Fibroblast of skin of right biceps (primary cell): Measurements from ENCODE around the gene PKD1L1.
"Not testable (repeated sequence)": the region's sequence is repeated elsewhere in the genome, so short reads cannot be mapped to it uniquely, and the experiment has no call there.

Source experiments
- DNase-seq: peaks from one replicate; pipeline ENCODE4 v3.0.0-alpha.2; 2013

PKD1L1 gene

DNA sequence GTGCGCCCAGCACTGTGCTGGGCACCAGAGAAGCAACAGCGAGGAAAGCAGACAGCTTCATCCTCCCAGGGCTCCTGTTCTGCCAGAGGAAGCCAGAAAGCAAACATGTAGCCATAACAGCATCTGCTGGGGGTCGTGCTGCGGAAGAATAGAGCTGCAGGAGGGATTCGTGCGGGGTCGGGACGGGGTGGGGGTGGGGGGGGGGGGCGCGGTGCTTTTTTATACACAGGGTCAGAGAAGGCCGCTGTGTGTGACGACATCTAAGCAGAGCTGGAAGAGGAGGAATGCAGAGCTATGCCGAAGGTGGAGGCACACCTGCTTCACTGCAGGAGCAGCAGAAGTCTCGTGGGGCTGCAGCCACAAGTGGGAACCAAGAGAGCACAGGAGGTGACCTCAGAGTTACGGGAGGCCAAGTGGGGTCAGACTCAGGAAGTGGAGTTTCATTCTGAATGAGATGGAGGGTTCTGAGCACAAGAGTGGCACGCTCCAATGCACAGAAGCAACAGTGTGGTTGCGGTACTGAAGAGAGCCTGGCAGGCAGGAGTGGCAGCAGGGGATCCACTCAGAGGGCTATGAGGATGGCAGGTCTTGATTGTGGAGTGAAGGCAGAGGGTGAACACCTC is 11.1 kb downstream of the PKD1L1 start:
- no peak for DNase-seq

DNA sequence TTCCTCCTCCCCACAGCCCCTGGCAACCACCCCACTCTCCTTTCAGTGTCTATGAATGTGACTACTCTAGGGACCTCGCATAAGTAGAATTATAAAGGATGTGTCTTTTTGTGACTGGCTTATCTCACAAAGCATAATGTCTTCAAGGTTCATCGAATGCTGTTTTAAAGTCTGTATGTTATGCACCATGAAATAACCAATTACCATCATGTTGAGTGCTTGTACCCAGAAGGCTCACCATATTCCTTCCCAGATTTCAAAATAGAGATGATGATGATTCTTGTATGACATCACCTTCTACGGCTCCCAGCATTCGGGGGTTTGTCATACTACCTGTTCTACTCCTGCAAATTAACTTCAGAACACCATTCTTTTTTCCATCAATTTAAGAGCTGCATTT is 11.9 kb downstream of the PKD1L1 start:
- DNase-seq: no peak

DNA sequence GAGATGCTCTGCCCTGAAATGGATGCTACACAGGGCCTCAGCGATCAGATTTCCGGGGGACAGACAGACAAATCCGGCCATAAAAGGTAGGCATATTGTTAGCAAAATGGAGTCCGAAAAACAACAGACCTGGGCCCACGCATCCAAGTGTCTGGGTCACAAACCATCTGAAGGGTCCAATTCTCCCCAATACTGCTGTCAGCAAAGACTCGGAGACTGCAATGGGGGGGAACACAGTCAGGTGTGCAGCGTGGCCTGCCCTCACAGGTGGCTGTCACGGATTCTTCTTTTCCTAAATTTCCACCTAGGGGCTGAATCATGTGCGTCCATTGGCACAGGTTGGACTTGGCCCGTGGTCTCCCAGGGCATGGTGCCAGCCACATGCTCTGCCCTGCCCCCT is 12.9 kb downstream of the PKD1L1 start:
- DNase-seq: no peak

DNA sequence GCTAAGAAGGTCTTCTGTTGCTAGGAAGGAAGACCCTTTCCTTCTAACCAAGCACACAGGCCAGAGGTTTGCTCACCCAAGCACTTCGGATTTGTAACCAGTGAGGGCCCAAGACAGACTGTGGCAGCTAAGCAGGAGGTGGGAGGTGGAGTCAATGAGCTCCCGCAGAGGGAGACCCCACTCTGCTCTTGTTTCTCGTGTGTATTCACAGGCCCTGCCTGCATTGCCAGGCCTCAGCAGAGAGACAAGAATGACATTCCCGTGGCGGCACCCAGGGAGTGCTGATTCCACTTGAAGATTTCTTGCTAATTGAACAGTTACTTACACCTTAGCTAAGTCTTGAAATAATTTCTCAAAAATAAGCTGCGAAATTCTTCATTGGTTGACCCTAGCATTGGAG is 13.4 kb downstream of the PKD1L1 start:
- DNase-seq: no peak

DNA sequence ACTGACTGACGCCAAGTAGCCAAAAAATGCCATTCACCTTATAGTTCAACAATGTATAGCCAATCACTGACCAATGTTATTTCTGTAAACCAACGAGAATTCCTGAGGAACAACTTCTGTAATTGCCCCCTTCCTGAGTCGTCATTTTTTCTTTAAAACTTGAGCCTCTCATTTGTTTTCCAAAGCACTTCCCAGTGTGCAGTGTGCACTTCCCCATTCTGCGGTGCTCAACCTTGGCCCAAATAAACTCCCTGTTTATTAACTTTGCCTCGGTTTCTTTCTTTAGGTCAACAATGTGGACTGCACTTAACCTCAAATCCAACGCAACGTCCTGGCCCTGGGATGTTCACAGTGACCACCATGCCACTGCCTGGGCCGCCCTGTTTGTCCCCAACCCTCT is 15.1 kb downstream of the PKD1L1 start:
- DNase-seq: no peak

DNA sequence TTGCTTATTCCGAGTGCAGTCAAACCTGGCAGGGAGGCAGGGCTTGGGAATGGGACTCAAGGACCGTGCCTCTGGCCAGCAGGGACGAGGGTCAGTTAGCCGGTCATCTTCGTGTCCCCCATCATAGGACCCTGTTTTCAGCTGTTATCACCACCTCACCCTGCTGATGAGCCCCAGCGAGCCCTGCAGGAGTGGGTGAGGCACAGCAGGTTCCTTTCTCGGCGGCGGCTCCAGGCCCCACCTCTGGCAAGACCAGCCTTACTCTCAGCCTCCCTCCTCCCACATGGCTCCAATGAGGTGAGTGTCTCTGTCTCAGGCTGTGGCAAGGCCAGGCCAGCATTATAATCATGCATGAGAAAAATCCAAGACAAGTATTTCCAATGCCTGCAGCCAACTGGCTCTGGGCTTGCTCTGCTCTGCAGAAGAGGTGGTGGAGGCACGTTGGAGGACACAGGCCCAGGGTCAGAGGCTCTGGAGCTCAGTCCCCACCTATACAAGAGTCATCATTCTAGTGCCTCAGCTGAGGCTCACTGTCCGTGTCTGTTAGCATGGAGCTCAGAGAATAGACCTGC is 15.7 kb downstream of the PKD1L1 start:
- no peak for DNase-seq

DNA sequence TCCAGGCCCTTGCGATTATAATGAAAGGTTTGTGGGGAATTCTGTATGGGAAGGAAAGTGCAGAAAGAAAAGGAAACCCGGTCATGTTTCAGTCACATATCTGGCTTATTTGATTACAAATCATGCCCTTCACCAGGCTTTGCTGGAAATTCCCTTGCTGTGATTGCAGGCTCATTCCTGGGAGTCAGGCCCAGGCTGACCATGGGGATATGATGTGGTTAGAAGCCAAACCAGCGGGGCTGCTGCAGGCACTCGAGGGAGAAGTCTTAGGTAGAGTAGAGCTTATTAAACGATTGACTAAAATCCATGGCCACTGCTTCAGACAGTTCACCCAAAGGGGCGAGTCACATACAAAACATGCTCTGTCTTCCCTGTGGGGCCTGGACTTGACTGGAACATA is 16.2 kb downstream of the PKD1L1 start:
- peak; percentile 62 for DNase-seq

DNA sequence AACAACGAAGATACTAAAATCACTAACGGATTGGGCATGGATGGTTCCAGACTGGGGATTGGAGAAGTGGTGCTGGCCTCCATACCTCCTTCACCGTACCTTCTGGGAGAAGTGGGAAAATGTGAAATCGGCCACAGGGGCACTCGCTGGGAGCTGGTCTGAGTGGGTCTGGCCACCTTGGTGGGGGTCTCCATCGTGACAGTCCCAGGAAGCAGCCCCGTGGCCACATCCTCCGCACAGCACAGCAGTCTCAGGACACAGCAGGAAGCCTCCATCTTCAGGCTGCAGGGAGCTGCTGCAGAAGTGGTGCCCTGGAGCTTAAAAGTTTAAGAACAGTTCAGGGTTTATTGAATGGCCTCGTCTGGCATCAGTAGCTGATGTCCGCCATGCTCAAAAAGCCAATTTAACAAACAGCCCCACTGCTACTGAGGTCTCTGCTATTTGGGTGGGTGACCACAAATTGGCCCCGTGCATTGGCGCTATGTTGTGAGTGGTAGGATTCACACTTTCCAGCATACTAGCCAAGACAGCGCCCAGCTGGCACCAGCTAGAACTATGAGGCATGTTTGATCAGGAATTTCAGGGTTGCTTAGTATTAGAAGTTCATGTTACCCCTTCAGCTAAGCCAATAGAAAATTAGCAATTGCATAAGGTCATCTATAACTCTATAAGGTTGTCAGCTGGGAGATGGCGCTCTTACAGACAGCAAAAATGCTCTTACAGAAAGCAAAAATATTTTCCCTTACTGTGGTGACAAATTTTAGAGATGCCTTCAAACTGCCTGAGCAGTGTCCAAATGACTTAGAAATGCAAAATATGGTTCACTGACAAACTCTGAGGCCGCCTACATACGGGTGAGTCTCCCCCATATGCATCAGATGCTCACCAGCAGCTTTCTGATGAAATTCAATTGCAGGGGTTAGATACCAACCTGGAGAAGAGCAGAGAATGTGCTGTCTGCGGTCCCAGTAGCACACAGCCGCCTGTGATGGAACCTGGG is 17.0 kb downstream of the PKD1L1 start:
- DNase-seq: peak; percentile 54

DNA sequence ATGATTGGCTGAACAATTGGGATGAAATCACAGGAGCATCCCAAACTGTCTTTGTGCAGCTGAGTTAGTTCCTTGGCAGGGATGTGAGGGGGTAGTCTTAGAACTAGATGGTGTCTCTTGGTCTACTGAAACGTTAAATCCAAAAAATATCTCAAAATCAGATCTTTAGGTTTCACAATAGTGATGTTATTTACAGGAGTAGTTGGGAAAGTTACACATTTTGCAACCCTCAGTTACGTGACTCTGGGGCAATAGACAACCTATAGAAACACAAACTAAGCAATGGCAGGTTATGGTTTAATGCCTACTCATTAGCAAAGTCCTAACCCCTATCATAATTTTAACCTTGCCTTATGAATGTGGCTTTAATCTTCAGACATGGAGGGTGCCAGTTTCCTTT is 24.0 kb downstream of the PKD1L1 start:
- DNase-seq: no peak

DNA sequence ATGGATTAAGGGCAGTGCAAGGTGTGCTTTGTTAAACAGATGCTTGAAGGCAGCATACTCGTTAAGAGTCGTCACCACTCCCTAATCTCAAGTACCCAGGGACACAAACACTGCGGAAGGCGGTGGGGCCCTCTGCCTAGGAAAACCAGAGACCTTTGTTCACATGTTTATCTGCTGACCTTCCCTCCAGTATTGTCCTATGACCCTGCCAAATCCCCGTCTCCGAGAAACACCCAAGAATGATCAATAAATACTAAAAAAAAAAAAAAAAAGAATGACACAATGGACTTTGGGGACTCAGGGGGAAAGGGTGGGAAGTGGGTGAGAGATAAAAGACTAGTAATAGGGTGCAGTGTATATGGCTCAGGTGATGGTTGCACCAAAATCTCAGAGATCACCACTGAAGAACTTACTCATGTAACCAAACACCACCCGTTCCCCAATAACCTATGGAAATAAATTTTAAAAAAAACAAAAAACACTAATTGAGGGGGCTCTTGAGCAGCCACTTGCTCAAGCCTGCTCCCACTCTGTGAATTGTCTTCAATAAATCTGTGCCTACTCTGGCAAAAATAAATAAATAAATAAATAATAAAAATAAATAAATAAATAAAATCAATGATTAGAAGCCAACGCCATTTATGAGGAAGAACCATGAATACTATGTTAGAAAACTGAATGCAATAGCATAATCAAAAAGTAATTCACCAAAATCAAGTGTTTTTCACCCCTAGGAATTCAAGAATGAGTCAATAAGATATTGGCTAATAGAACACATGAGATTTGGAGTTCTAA is 25.0 kb downstream of the PKD1L1 start:
- DNase-seq: not testable (repeated sequence)

DNA sequence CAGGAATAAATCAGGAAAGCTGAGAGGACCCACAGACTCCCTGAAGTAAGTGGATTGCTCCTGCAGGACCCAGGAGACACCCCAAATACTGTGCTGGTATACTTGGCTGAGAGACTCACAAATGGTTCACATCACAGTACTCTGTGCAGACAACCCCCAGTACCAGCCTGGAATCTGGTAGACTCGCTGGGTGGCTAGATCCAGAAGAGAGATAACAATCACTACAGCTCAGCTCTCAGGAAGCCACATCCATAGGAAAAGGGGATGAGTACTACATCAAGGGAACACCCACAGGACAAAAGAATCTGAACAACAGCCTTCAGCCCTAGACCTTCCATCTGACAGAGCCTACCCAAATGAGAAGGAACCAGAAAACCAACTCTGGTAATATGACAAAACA is 31.8 kb downstream of the PKD1L1 start:
- DNase-seq: peak; percentile 83

DNA sequence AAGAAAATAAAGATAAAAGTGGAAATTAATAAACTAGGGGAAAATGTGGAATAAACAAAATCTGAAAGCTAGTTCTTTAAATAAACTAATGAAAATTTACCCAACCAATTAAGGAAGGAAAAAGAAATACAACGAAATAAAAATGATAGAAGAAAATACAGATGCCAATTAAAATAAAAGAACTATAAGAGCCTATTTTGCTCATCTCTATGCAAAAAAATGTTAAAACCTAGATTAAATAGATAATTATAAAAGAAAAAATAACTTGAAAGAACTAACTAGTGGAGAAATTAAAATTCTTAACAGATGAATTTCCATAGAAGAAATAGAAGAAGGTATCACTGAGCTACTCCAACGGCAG is 32.7 kb downstream of the PKD1L1 start:
- no peak for DNase-seq

DNA sequence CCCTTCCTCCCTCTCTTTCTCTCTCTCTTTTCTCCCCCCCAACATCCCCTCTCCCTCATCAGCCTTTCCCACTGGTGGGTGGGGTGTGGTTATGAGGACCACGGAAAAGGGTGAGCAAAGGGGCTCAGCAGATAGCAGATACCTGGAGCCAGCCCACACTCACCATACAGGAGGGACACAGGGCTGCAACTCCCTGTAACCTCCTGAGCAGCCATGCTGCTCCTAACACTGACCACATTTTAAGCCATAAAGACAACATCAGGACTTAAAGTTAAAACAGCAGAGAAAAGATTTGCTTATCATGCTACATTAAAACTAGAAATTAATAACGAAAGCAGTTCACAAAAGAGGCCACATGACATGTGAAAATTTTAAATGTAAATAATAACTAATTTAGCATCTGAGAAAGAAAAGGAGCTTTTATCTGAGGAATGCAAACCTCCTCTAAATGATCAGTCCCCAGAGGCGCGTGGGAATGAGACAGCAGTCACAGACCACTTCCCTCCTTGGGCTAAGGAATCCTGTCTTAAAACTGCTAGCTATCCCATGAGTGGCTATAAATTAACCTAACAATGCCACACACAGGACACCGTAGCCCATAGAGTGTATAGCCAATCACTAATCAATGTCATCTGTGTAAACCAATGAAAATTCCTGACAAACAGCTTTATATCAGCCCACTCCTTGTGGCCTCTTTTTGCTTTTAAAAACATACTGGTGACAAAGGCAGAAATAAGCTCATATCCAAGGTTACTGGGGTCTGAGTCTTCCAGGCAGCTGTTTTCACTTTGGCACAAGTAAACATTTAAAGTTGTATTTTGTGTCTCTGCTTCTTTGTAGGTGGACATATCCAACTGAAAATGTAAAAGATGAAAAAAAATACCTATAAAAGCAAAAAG is 33.3 kb downstream of the PKD1L1 start:
- DNase-seq: peak; percentile 86

DNA sequence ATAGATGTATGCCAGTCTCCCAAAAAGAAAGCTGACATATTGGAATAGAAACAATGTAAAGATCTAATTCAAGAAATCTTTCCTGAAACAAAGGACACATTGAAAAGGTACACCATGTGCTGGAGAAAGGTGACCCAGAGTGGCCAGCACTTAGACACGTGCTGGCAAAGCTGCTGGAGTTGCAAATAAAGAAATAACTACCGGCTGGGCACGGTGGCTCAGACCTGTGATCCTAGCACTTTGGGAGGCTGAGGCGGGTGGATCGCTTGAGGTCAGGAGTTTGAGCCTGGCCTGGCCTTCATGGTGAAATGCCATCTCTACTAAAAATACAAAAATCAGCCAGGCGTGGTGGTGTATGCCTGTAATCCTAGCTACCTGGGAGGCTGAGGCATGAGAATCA is 35.9 kb downstream of the PKD1L1 start:
- no peak for DNase-seq

DNA sequence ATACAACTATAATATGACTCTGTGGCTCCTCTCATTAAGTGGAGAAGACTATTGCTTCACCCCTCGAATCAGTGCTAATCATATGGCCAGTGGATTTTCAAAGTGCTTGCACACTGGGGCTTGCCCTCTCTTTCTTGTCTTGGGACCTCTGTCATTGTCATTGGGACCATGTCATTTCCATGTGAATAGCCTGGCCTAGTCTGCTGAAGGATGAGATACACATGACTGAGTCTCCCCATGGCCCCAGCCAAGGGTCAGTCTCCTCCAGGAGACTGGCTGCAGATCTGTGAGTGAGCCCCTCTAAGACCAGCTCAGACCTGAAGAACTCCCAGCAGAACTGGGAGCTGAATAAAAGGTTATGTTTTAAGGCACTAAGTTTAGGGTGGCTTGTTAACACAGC is 39.5 kb downstream of the PKD1L1 start:
- DNase-seq: no peak

DNA sequence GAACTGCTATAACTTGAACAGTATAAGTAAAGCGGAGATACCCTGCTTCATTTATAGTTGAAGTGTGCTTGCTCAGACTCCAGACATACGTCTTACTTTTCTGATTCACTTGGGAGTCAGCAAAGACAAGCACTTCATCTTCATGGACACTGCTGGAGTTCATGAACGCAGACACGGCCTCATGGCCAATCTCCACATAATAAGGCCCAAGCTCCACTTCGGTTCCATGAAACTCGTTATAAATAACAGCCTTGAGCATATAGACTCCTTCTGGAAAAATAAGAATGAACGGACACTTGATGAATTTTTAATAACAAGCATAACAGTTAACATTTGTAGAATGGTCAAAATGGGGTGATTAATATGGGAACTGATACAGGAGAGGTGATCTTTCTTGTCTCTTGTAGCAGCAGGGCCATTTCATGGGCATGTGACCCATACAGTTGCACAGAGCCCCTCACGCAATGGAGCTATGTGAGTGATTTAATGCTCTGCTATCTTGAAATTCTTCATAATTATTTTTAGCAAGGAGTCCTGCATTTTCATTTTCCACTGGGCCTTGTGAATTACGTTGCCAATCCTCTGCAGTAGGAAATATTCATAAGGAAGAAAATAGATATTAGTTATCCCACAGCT is 40.2 kb downstream of the PKD1L1 start:
- no peak for DNase-seq

DNA sequence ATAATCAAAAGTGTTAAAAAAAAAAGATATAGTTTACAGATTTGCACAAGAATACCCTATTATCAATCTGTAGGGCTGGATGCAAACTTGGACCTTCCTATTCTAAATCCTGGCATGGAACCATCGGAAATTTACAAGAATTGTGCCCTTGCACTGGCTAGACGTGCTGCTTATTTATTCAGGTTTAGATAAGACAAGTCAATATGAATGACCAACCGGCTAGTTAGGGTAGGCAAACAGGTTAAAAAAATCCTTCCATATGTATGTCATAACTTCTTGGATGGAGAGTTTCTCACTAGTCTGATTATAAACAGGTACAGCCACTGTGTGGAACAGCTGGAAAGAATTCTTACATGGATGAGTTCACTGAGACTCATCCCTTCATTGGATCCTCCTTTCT is 41.4 kb downstream of the PKD1L1 start:
- no peak for DNase-seq

DNA sequence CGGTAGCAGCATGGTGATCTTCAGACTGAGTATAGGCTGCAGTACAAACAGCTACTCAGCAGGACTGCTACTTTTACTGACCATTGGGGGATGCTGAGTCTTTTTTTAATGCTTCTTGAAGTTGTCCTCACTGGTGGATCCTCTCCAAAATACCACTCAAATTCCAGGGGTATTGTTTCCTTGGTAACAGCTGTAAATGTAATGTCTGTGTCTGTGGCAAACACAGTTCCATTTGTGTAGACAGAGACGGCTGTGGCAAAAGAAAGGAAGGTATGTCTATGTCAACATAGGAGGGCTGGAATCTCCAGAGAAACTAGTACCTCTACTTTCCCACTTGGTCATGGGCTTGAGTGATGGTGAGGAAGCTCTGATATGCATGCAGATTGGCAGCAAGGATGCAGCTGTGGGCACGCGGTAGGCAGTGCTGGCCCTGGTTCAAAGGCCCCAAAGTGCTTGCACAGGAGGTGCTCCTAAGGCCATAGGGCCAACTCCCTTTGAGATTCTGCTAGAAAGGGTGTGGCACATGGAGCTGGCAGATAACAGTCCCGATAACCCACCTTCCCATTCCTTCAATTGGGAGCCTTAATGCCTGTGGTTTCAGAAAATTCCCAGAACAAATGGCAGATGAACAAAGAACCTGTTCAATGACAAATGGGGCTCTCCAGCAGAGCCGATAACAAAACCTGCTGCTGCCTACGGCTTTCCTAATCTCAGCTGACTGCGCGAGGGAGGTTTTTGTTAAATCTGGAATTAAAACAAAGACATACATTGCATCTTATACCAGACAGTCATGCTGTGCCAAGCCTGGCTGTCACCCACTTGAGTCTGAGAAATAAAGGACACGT is 43.0 kb downstream of the PKD1L1 start:
- peak; percentile 46 for DNase-seq

DNA sequence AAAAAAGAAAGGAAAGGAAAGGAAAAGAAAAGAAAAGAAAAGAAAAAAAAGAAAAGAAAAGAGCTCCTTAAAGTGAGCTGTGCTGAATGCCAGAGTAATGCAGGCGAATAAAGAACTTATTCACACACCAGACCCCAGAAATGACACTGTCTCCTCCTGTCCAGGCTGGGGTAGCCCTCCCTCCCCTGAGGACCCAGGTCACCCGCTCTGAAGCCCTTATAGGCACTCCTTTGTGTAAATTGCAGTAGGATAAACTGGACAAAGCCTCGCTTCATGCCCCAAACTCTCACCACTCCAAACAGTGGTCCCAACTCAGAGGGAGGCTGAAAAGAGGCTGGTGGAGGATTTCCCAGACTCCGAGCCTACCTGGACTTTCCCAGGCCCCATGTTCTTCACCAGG is 46.3 kb downstream of the PKD1L1 start:
- no peak for DNase-seq

DNA sequence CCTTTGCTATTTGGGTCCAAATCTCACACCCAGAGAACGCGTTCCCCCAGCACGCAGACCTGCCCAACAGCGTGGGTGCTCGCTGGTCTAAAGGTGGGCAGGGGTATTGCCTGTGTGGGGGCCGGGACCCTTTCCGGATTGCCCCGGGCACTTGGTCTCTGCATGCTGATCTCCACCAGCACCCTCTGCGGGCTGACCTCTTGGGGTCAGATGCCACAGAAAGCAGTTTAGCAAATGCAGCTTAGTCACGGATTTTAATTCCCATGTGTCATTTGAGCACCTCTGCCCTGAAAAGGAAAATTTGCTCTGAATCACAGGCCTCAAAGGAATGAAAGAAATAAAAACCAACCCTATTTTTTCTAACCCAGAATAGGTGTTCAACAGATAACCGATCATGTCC is 46.7 kb downstream of the PKD1L1 start:
- DNase-seq: peak; percentile 32

DNA sequence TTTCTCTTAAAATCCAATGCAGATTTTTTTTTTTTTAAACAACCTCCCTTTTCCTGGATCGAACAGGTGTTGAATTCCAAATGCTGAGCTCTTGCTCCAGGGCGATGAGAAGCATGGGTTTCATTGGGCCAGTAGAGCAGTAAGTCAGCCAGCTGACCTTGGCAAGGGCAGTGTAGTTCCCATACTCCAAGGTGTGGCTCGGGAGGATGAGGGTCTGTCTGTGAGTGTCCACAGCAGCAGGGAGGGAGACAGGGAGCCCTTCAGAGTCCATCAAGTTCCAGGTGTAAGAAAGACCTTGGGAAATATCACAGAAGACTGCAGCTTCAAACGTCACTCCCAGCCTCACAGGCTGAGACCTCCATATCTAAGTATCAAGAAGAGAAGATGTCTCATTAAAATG is 50.4 kb downstream of the PKD1L1 start:
- DNase-seq: no peak
